Measurements from ENCODE around the gene TPRX2.

DNA sequence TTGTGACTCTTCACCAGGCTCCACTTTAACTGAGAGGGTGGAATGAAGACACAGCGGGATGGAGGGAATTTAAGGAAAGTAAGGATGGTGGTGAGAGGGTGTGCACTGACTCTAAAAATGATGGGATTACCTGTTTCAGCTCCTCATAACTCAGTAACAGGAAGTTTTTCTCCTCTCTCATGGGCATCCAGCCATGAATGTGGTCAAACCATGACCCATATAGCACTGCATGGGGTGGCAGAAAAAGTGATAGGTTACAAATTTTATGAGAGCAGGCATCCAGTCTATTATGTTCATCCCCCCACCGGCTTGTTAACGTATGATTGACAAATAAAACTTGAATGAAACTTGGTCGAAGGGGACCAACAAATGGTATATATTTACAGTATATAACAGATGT, 19.9 kb downstream of the TPRX2 start:
- TF ChIP-seq, protein P1, sequence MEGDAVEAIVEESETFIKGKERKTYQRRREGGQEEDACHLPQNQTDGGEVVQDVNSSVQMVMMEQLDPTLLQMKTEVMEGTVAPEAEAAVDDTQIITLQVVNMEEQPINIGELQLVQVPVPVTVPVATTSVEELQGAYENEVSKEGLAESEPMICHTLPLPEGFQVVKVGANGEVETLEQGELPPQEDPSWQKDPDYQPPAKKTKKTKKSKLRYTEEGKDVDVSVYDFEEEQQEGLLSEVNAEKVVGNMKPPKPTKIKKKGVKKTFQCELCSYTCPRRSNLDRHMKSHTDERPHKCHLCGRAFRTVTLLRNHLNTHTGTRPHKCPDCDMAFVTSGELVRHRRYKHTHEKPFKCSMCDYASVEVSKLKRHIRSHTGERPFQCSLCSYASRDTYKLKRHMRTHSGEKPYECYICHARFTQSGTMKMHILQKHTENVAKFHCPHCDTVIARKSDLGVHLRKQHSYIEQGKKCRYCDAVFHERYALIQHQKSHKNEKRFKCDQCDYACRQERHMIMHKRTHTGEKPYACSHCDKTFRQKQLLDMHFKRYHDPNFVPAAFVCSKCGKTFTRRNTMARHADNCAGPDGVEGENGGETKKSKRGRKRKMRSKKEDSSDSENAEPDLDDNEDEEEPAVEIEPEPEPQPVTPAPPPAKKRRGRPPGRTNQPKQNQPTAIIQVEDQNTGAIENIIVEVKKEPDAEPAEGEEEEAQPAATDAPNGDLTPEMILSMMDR (IDR thresholded peaks at IDR 0.05), result no peak
- TF ChIP-seq POLR2A (IDR thresholded peaks at IDR 0.05), result no peak

Data from Peyer's patch (tissue), 4 donors.